ENCODE measurements around the gene ST14.
A peak's percentile ranks its signal among the peaks of the same experiment; 100 is the strongest.

The ST14 gene

GRCh38 chr11:130125638-130126037 lies 33.9 kb upstream of the ST14 start:
- H3K27ac ChIP-seq = no peak overlapping the region
- TF ChIP-seq CTCF (conservative IDR thresholded peaks at IDR 0.05) (no peak), ZFX (IDR thresholded peaks at IDR 0.05) (no peak)

GRCh38 chr11:130126516-130126915 lies 33.1 kb upstream of the ST14 start:
- TF ChIP-seq ZFX (IDR thresholded peaks at IDR 0.05) = no peak
- no peak for TF ChIP-seq CTCF (conservative IDR thresholded peaks at IDR 0.05)
- no peak overlapping the region for H3K27ac ChIP-seq

- TF ChIP-seq CTCF (conservative IDR thresholded peaks at IDR 0.05) = no peak
- TF ChIP-seq ZFX (IDR thresholded peaks at IDR 0.05) = no peak
- no peak overlapping the region for H3K27ac ChIP-seq
Observed at GRCh38 chr11:130127509-130127908, 32.1 kb upstream of the ST14 start.

- no peak overlapping the region for H3K27ac ChIP-seq
- TF ChIP-seq ZFX (IDR thresholded peaks at IDR 0.05) = no peak
- TF ChIP-seq CTCF (conservative IDR thresholded peaks at IDR 0.05) = no peak
Observed at GRCh38 chr11:130128626-130129025, 31.0 kb upstream of the ST14 start.

GRCh38 chr11:130129922-130130321 lies 29.7 kb upstream of the ST14 start:
- TF ChIP-seq ZFX (IDR thresholded peaks at IDR 0.05) (no peak), CTCF (conservative IDR thresholded peaks at IDR 0.05) (no peak)
- H3K27ac ChIP-seq = no peak overlapping the region

GRCh38 chr11:130131961-130132850 lies 27.4 kb upstream of the ST14 start:
- H3K27ac ChIP-seq = no peak overlapping the region
- no peak for TF ChIP-seq ZFX (IDR thresholded peaks at IDR 0.05)
- TF ChIP-seq CTCF (conservative IDR thresholded peaks at IDR 0.05) = peak; percentile 92

- no peak overlapping the region for H3K27ac ChIP-seq
- TF ChIP-seq ZFX (IDR thresholded peaks at IDR 0.05) = no peak
- TF ChIP-seq CTCF (conservative IDR thresholded peaks at IDR 0.05) = no peak
Observed at GRCh38 chr11:130133716-130134115, 25.9 kb upstream of the ST14 start.
